Measurements from ENCODE around the gene NUDT15.
"Not testable (repeated sequence)": the region's sequence is repeated elsewhere in the genome, so short reads cannot be mapped to it uniquely, and the experiment has no call there.

NUDT15 gene

GRCh38 chr13:48037346-48038173 is at the start of gene NUDT15:
Gene NUDT15 (plus strand): TSS chr13:48037726. CDS start chr13:48037747, 21 bp downstream.
- peak; percentile 98 for DNase-seq

- DNase-seq = no peak
These were observed 47.1 kb upstream of the NUDT15 start for GRCh38 chr13:47990427-47990826.

GRCh38 chr13:47990920-47991466 is 46.5 kb upstream of the NUDT15 start:
- no peak for DNase-seq

- no peak for DNase-seq
These were observed 45.7 kb upstream of the NUDT15 start for GRCh38 chr13:47991859-47992258.

- DNase-seq = no peak
These were observed 40.1 kb upstream of the NUDT15 start for GRCh38 chr13:47997384-47997783.

- no peak for DNase-seq
These were observed 37.6 kb upstream of the NUDT15 start for GRCh38 chr13:47999973-48000372.

GRCh38 chr13:48000559-48001113 is 36.9 kb upstream of the NUDT15 start:
- peak; percentile 34 for DNase-seq

- DNase-seq = peak; percentile 97
These were observed 36.2 kb upstream of the NUDT15 start, which contains the start of gene SUCLA2 for GRCh38 chr13:48001114-48001881. Gene SUCLA2 (minus strand): TSS chr13:48001273. CDS start chr13:48001269, 4 bp downstream.

GRCh38 chr13:48001999-48002398 is 35.5 kb upstream of the NUDT15 start:
- DNase-seq = not testable (repeated sequence)

GRCh38 chr13:48004201-48004600 is 33.3 kb upstream of the NUDT15 start:
- no peak for DNase-seq

GRCh38 chr13:48006396-48006795 is 31.1 kb upstream of the NUDT15 start:
- DNase-seq = no peak

- peak; percentile 51 for DNase-seq
These were observed 28.2 kb upstream of the NUDT15 start for GRCh38 chr13:48009284-48009683.

- no peak for DNase-seq
These were observed 26.8 kb upstream of the NUDT15 start for GRCh38 chr13:48010698-48011097.

GRCh38 chr13:48012668-48013067 is 24.9 kb upstream of the NUDT15 start:
- DNase-seq = no peak

GRCh38 chr13:48014359-48014758 is 23.2 kb upstream of the NUDT15 start:
- DNase-seq = no peak

- DNase-seq = no peak
These were observed 18.9 kb upstream of the NUDT15 start for GRCh38 chr13:48018637-48019036.

GRCh38 chr13:48019796-48020195 is 17.7 kb upstream of the NUDT15 start:
- no peak for DNase-seq

- no peak for DNase-seq
These were observed 9.5 kb upstream of the NUDT15 start for GRCh38 chr13:48028066-48028465.

- DNase-seq = no peak
These were observed 7.7 kb upstream of the NUDT15 start for GRCh38 chr13:48029859-48030258.

- no peak for DNase-seq
These were observed 1.2 kb downstream of the NUDT15 start for GRCh38 chr13:48038761-48039160.

- DNase-seq = no peak
These were observed 2.5 kb downstream of the NUDT15 start for GRCh38 chr13:48040049-48040448.

- DNase-seq = no peak
These were observed 3.4 kb downstream of the NUDT15 start for GRCh38 chr13:48040896-48041295.

- no peak for DNase-seq
These were observed 5.4 kb downstream of the NUDT15 start for GRCh38 chr13:48042894-48043293.

Measured in hematopoietic multipotent progenitor cell treated with erythropoietin and hydrocortisone succinate and interleukin-3 and kit ligand, for 4 days (in vitro differentiated cells).